GM21825 (cell line): ENCODE data around the gene IL12RB2.
"Not testable (repeated sequence)": the region's sequence is repeated elsewhere in the genome, so short reads cannot be mapped to it uniquely, and the experiment has no call there.

Source experiments
- ATAC-seq: cut with Tn5 transposase; IDR thresholded peaks from one replicate; pipeline ENCODE4 v1.9.1; 2021; ENCODE audit warnings: mild to moderate bottlenecking, moderate library complexity; ENCODE audit not compliant: unreplicated experiment

IL12RB2 gene

DNA sequence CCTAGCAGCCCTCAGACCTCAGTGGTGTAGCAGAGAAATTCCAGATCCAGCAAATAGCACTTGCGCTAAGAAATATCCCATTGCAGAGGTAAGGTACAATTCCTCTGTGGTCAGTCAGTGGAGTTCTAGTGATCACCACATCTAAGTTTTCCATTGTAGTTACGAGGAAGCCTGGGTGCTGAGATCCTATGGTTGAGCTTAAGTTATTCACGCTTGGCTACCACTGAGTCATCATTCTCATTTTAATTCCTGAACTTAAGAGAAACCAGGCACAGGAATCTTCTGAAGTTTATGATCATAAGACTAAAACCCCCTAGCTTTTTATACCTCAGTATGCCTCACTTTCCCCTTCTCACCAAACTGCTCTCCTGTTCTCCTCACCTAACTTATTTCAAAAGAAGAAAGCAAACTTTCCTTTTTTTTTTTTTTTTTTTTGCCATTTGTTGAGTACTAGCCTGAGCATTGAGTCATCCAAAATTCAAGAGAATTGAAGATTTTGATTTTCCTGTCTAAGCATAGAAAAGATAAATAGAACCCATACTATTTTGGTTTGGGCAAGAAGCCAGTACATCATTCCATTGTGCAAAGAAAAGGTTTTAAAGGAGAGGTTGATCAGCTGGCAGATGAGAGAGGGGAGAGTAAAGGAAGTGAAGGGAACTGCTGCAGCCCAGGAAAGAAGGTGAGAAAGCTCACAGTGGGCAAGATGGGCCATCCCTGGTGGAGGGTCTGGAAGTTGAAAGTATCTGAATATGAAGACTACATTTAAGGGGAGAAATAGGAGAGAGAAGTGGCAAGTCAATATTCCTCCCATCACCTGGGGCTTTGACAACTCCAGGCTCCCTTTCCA, 82.6 kb downstream of the IL12RB2 start:
- ATAC-seq, result no peak

GRCh38 chr1:67393240-67393639, 85.6 kb downstream of the IL12RB2 start:
- ATAC-seq, result no peak

DNA sequence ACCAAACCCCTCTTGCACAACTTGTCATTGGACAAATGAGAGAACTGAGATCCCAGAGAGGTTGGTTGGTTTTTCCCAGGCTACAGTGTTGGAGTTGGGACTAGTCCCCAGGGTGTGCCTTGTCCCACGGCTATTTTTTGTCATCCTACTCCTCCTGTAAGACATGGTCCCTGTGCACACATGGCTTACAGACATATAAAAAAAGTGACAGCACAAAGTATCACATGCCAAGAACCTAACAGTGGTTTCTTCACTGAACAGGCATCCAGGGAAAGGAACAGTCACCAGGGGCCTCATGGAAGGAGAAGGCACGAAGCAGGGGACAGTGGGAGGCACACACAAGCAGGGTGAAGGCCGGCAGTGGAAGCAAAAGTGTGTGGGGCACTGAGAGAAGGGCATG, 86.1 kb downstream of the IL12RB2 start:
- no peak for ATAC-seq

GRCh38 chr1:67394548-67394947, 86.9 kb downstream of the IL12RB2 start:
- ATAC-seq, result no peak

GRCh38 chr1:67399199-67399993, 91.7 kb downstream of the IL12RB2 start:
- no peak for ATAC-seq

GRCh38 chr1:67400029-67400786, 92.5 kb downstream of the IL12RB2 start:
- ATAC-seq, result not testable (repeated sequence)

GRCh38 chr1:67401443-67401842, 93.8 kb downstream of the IL12RB2 start:
- no peak for ATAC-seq

GRCh38 chr1:67404212-67404620, 96.5 kb downstream of the IL12RB2 start:
- ATAC-seq, result no peak

DNA sequence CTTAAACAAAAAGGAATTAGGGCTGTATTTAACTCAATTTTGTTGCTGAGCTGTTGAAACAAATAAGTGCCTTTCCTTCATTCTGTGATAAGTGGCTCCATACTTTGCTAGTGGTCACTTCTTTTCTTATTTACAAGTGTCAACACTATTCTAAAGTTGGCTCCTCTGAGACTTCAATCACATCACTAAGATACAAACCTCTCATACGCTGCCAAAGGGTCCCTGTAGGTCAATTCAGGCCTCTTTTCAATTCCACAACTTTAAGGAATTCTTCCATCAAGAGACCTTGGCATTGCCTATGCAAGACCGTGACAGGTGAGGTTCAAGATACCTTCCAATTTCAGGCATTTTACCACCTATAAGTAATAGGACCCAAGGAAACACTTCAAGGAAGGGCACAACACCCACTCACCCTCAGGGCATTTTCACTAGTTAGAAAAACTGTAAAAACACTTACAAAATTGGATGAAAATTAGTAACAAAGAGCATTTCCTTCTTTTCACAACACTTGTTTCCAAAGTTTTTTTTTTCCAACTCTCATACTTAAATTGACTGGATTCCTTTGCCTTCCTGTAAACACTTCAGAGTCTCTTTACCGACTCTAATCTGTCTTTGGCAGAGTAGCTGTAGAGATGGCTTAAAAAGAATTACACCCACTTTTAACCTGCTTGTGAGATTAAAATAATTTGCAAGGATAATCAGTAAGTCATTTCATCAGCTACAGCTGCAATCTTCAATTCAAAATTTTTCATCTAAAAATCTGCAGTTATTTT, 98.0 kb downstream of the IL12RB2 start:
- no peak for ATAC-seq

- ATAC-seq, result no peak
Measured at GRCh38 chr1:67407498-67407897, 99.8 kb downstream of the IL12RB2 start.

DNA sequence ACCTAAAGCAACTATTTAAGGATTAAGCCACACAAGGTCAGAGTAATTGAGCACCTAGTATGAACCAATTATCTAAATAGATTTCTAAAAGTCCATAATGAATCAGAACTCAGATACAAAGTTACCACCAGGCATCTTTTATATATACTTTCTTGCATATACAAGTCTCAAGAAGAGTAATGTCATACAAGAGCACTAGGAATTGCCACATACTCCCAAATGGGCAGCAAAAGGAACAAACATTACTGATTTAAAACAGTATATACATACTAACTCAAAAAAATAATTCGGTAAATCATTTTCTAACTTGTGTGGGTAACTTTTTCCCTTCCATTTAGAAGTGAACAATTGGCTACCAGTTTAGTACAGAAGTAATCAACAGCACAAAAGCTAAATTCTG, 100.5 kb downstream of the IL12RB2 start:
- no peak for ATAC-seq

GRCh38 chr1:67413101-67413500, 105.4 kb downstream of the IL12RB2 start:
- not testable (repeated sequence) for ATAC-seq

DNA sequence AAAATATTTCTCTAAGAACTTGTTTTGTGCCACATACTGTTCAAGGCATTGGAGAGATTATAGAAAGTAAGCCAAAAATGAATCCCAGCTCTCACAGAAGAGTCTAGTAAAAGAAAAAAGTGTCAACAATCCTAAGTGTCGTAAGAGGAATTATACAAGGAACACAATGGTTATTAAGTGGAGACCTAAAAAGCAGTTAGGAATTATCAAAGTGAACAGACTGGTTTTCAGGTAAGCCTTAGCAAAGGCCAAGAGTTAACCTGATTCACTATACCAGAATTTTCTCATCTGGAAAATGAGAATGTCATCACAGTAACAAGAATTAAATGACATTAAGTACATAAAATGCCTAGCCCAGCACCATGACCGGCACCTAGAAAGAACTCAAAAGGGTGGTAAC, 106.9 kb downstream of the IL12RB2 start:
- no peak for ATAC-seq

DNA sequence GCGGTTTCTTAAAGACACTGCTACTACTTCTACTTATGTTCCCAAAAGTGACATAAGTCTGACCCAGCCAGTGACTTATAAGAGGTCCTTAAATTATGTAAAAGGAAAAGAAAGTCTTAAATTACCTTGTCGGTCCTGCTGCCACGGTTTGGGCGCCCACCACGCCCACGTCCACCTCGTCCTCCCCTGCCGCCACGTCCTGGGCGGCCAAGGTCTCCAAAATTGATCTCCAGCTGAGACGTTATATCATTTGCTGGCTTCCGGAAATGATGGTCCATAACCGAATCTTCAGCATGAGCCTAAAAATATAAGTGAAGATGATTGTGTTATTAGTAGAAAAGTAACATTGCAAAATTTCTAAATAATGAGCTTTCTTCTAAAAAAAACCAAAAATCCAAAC, 107.4 kb downstream of the IL12RB2 start:
- ATAC-seq, result no peak

DNA sequence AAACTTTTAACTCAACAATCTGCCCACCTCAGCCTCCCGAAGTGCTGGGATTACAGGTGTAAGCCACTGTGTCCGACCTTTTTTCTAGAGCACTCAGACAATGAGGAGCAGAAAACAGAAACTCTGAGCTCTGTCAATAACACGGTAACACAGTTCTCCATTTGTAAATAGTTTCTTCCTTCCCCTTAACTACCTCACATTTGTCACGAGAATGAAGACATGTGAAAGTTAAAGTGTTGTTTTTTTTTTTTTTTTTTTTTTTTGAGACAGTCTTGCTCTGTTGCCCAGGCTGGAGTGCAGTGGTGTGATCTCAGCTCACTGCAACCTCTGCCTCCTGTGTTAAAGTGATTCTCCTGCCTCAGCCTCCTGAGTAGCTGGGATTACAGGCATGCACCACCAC, 110.1 kb downstream of the IL12RB2 start:
- not testable (repeated sequence) for ATAC-seq

DNA sequence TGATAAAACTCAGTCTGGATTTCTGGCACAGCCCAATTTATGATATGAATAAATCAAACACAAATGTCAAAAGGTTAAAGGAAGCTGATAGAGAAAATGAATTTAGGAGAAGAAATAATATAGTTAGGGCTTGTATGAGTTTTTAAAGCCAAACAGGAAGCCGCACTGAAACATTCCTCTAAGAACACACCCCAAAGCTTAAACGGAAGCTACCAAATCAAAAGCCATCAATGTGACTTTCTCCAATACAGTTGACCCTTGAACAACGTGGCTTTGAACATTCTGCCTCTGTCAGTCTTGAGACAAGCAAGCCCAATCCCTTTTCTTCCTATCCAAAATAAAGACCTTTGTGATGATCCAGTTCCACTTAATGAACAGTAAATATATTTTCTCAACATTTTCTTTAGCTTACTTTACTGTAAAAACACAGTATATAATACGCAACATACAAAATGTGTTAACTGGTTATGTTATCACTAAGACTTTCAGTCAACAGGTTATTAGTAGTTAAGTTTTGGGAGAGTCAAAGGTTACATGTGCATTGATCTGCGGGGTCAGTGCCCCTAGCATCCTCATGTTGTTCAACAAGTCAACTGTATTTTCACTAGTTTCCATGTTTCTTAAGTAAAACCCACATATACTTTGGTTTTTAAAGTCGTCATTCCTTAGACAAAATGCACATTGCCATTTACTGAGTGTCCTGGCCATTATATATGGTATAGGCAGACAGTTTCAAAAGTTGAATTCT, 111.3 kb downstream of the IL12RB2 start:
- ATAC-seq, result no peak

DNA sequence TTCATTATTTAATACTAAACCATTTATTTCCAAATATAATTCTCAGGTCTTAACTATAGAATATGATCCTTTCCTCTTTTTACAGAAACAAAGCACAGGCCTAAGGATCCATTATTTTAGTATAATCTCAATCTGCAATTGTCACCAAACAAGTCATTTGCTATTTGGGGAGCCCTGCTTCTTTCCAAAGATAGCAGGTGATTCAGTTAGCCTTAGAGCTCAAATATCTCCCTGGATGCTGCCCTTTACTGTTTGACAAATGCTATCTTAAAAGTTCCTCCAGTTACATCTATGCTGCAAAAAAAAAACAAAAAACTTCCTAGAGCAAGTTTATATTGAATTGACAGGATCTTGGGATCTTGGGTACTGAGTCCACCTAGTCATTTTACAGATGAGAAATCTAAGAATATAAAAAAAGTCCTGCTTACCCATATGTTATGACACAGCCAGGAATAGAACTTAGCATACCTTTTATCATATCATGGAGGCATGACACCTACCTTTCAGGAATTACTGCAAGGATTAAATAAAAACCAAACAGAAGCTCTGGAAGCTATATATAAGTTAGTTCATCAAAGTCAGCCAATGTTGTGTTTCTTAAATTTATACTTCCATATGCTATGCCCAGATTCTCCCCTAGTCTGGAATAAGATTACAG, 113.3 kb downstream of the IL12RB2 start:
- ATAC-seq, result no peak

DNA sequence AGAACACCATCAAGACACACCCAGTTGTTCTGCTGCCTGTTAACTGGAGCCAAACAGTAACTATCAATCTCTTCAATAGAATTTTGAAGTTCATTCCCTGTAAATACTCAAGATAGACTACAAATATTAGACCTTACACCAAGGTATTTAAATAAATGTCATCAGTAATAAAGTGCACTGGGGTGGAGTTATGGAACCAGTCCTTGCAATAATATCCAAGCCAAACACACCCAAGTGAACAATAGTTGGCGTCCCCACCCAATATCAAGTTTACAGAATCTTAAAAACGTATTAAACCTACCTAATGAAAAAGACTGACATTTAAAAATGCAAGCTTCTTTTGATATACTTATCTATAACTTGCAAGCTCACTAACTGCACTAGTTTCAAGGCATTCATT, 119.8 kb downstream of the IL12RB2 start:
- no peak for ATAC-seq

DNA sequence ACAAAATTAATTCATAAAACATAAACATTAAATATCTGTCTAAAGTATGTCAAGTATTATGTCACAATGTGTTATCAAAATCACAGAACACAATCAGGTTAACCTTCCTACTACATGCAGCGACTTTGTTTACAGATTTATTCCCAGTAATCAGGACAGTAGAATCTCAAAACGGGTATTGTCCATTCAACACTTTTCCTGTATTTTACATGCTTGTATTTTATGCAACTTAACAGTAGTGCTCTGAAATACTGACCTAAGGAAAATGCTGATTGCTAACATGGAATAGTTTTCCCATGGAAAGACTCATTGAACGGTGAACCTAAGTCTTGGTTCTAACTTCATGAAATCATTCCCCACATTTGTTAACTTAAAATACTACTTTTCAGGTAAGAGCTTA, 120.3 kb downstream of the IL12RB2 start:
- no peak for ATAC-seq
